ENCODE measurements around the gene VASP. TPM values are rescaled to one million over a fixed set of nuclear protein-coding genes. Genes with fewer than 3 reads are reported as not detected.

VASP gene
- total and polyA plus RNA-seq, 9 of the 15 experiments (the other 6 are each of a cell fraction or from before 2014, with no cell fraction given) = 16.7 to 261 (median 112) TPM

DNA sequence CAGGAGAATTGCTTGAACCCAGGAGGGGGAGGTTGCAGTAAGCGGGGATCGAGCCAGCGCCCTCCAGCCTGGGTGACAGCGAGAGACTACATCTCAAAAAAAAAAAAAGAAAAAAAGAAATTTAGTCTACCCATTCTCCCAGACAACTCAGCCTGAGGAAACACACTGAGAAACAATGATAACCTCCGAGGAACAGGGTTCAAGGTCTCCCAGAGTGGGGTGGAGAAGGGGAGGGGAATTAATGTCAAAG lies 1.4 kb upstream of the VASP start:
- BruUV-seq (replicated peaks) = TSS peak; percentile 56
- H3K27me3 ChIP-seq (ENCODE audit: control insufficient read depth in 2 of 2, insufficient read depth in 2 of 2, low read length in 2 of 2) = no peaks in the 10 kb centered on the region
- peak overlapping the region; percentile 87 to 95; a peak in 3 of 4 replicates for H3K9ac ChIP-seq (ENCODE audit: insufficient read depth in 1 of 2, low read depth in 2 of 2, low read length in 2 of 2)
- no peaks in the 10 kb centered on the region for H4K20me1 ChIP-seq (replicated peaks; ENCODE audit: control insufficient read depth, insufficient read depth, low read length)
- H3K79me2 ChIP-seq (ENCODE audit: control insufficient read depth, insufficient read depth, low read length) = peaks cover 46% of the 10 kb centered on the region
- peak overlapping the region; percentile 98 for H3K27ac ChIP-seq (ENCODE audit: extremely low read depth, low read depth, low read length)
- H3K9me3 ChIP-seq (replicated peaks; ENCODE audit: control insufficient read depth, insufficient read depth, low read depth, low read length) = no peaks in the 10 kb centered on the region
- no peaks in the 10 kb centered on the region for H3K9me1 ChIP-seq (ENCODE audit: control insufficient read depth, insufficient read depth, low read length)
- H3K36me3 ChIP-seq (ENCODE audit: control insufficient read depth, insufficient read depth, low read length) = peaks cover 17% of the 10 kb centered on the region; the same call in 1 of the 3 replicates
- no peak for DNase-seq (ENCODE audit: extremely low read depth in 1 of 4, low spot score in 3 of 4)
- no peak for ATAC-seq
- H2AFZ ChIP-seq (ENCODE audit: low read depth, low read length) = peak overlapping the region; percentile 88
- intact Hi-C loops (cut with micrococcal nuclease) = loop anchor here (1.0 to 5.0 kb wide), 2 partner anchors 52 to 136 kb away; no protein-coding TSS in a partner anchor
- CTCF ChIA-PET (ENCODE audit: low intra/inter-chr PET ratio) = no interaction called here
- in situ Hi-C loops (cut with MboI) = no loop called here
- WGBS (ENCODE audit: insufficient coverage, low coverage, missing lambda C conversion rate) = 0% methylated on average over 2 of the region's 5 CpGs
- FAIRE-seq = no peak
- H3K4me1 ChIP-seq (replicated peaks in 1 of 2; ENCODE audit: control insufficient read depth in 2 of 2, insufficient read depth in 2 of 2, low read length in 2 of 2) = peaks cover 32 to 53% of the 10 kb centered on the region in 2 experiments
- POLR2A ChIA-PET = interaction anchor here (0.7 to 2.3 kb wide), 2 partner anchors 10 to 69 kb away, joined by 3 to 5 read pairs; no protein-coding TSS in a partner anchor
- H3K4me2 ChIP-seq (ENCODE audit: insufficient read depth, low read length) = peak overlapping the region; percentile 96
- H3K4me3 ChIP-seq = peak overlapping the region; percentile 99
- TF ChIP-seq, protein P1, sequence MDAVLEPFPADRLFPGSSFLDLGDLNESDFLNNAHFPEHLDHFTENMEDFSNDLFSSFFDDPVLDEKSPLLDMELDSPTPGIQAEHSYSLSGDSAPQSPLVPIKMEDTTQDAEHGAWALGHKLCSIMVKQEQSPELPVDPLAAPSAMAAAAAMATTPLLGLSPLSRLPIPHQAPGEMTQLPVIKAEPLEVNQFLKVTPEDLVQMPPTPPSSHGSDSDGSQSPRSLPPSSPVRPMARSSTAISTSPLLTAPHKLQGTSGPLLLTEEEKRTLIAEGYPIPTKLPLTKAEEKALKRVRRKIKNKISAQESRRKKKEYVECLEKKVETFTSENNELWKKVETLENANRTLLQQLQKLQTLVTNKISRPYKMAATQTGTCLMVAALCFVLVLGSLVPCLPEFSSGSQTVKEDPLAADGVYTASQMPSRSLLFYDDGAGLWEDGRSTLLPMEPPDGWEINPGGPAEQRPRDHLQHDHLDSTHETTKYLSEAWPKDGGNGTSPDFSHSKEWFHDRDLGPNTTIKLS (IDR thresholded peaks at IDR 0.05; ENCODE audit: borderline replicate concordance, low read depth) = no peak
- TF ChIP-seq, protein P2, sequence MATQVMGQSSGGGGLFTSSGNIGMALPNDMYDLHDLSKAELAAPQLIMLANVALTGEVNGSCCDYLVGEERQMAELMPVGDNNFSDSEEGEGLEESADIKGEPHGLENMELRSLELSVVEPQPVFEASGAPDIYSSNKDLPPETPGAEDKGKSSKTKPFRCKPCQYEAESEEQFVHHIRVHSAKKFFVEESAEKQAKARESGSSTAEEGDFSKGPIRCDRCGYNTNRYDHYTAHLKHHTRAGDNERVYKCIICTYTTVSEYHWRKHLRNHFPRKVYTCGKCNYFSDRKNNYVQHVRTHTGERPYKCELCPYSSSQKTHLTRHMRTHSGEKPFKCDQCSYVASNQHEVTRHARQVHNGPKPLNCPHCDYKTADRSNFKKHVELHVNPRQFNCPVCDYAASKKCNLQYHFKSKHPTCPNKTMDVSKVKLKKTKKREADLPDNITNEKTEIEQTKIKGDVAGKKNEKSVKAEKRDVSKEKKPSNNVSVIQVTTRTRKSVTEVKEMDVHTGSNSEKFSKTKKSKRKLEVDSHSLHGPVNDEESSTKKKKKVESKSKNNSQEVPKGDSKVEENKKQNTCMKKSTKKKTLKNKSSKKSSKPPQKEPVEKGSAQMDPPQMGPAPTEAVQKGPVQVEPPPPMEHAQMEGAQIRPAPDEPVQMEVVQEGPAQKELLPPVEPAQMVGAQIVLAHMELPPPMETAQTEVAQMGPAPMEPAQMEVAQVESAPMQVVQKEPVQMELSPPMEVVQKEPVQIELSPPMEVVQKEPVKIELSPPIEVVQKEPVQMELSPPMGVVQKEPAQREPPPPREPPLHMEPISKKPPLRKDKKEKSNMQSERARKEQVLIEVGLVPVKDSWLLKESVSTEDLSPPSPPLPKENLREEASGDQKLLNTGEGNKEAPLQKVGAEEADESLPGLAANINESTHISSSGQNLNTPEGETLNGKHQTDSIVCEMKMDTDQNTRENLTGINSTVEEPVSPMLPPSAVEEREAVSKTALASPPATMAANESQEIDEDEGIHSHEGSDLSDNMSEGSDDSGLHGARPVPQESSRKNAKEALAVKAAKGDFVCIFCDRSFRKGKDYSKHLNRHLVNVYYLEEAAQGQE (IDR thresholded peaks at IDR 0.05; ENCODE audit: borderline replicate concordance) = no peak
- TF ChIP-seq, protein P2 (CRISPR knock-in tag; IDR thresholded peaks at IDR 0.05; ENCODE audit: low read depth) = no peak
- TF ChIP-seq ELF2 (CRISPR knock-in tag; IDR thresholded peaks at IDR 0.05) (no peak), LEF1 (IDR thresholded peaks at IDR 0.05) (peak; percentile 35; the same call in 1 of the 2 replicates), DPF2 (IDR thresholded peaks at IDR 0.05) (peak; percentile 37), SMARCA4 (IDR thresholded peaks at IDR 0.05) (0 out of 2 replicates have a peak, but pooled peaks have one; percentile 20), ZNF384 (IDR thresholded peaks at IDR 0.05; ENCODE audit: low read depth, low read length) (peak; percentile 9; the same call in 1 of the 2 replicates), YY1 (IDR thresholded peaks at IDR 0.05; ENCODE audit: borderline replicate concordance in 1 of 3, control insufficient read depth in 1 of 3, extremely low read depth in 1 of 3, insufficient read depth in 3 of 3, insufficient read length in 1 of 3, insufficient replicate concordance in 2 of 3, low read depth in 1 of 3, low read length in 2 of 3) (no peak)

Data from K562 (cell line).